ENCODE results near the gene AKR1C8.

DNA sequence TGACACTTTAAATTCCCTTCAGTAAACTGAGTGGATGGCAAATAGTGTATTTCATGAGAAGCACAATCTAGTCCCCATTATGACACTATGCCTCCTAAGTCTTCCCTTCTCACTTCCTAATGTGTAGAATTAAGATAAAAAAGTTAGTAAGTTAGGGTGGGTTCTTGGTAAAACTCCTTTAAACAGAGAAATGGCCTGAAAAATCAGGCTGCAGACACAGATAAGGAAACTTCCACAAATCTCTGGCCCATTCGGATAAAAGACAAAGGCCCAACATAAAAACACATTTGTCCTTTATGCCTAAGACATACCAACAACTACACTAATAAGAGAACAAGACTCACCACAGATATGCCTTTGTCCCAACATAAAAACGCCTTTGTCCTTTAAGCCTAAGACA is 21.5 kb downstream of the AKR1C8 start:
- TF ChIP-seq, protein P1, sequence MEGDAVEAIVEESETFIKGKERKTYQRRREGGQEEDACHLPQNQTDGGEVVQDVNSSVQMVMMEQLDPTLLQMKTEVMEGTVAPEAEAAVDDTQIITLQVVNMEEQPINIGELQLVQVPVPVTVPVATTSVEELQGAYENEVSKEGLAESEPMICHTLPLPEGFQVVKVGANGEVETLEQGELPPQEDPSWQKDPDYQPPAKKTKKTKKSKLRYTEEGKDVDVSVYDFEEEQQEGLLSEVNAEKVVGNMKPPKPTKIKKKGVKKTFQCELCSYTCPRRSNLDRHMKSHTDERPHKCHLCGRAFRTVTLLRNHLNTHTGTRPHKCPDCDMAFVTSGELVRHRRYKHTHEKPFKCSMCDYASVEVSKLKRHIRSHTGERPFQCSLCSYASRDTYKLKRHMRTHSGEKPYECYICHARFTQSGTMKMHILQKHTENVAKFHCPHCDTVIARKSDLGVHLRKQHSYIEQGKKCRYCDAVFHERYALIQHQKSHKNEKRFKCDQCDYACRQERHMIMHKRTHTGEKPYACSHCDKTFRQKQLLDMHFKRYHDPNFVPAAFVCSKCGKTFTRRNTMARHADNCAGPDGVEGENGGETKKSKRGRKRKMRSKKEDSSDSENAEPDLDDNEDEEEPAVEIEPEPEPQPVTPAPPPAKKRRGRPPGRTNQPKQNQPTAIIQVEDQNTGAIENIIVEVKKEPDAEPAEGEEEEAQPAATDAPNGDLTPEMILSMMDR (IDR thresholded peaks at IDR 0.05; ENCODE audit: borderline replicate concordance, extremely low read depth, low read length, poor library complexity, severe bottlenecking): no peak
- TF ChIP-seq EZH2 (IDR thresholded peaks at IDR 0.05; ENCODE audit: borderline replicate concordance, low read depth, low read length, severe bottlenecking): no peak

Data from DND-41 (cell line).